Vagina (tissue), 2 donors: ENCODE measurements around the gene GGCT. TPM values are rescaled to one million over a fixed set of nuclear protein-coding genes. Genes with fewer than 3 reads are reported as not detected.
"Not testable (repeated sequence)": the region's sequence is repeated elsewhere in the genome, so short reads cannot be mapped to it uniquely, and the experiment has no call there.

Experiments
- DNase-seq, 2 donors: peaks; one replicate each; pipeline ENCODE4 v3.0.0-alpha.2; 2017; ENCODE audit errors: extremely low spot score in 2 of 2
- H3K27ac ChIP-seq: fragments of 200-600 bp; sonication (generic); one replicate; pipeline ENCODE4 v1.5.1; 2019
- H3K27me3 ChIP-seq: fragments of 200-600 bp; sonication (generic); one replicate; pipeline ENCODE4 v1.5.1; 2019
- H3K36me3 ChIP-seq, 2 donors: fragments of 200-600 bp; sonication (generic); one replicate each; pipeline ENCODE4 v1.5.1; 2017 to 2019
- H3K4me1 ChIP-seq: fragments of 200-600 bp; sonication (generic); one replicate; pipeline ENCODE4 v1.5.1; 2019
- H3K4me3 ChIP-seq, 2 donors: fragments of 200-600 bp; sonication (generic); 1 replicate in 1 of 2; 2 replicates in 1 of 2; pipeline ENCODE4 v1.5.1; 2016 to 2019
- H3K9me3 ChIP-seq: fragments of 200-600 bp; sonication (generic); one replicate; pipeline ENCODE4 v1.5.1; 2019
- CTCF ChIP-seq, 3 experiments: fragments of 450-650 bp in 2 of 3; fragments of 200-600 bp in 1 of 3; sonication (generic) in 1 of 3; IDR thresholded peaks; one replicate each; pipeline ENCODE4 v1.5.1; 2017 to 2019; ENCODE audit warnings: antibody characterized with exemption in 3 of 3, mild to moderate bottlenecking in 2 of 3, moderate library complexity in 2 of 3
- POLR2A ChIP-seq, 2 donors: fragments of 450-650 bp; IDR thresholded peaks; one replicate each; pipeline ENCODE4 v1.6.1; 2017; ENCODE audit warnings: antibody characterized with exemption in 2 of 2, mild to moderate bottlenecking in 2 of 2, moderate library complexity in 2 of 2
- POLR2AphosphoS5 ChIP-seq, 2 donors: sonication (generic); formaldehyde crosslinking; IDR thresholded peaks; one replicate each; pipeline ENCODE4 v1.9.0; 2017; ENCODE audit warnings: antibody characterized with exemption in 2 of 2, mild to moderate bottlenecking in 2 of 2, low read depth in 1 of 2; ENCODE audit not compliant: insufficient read depth in 1 of 2
- intact Hi-C: fragments of 100-400 bp; cut with DNase I; formaldehyde crosslinking; loops from one replicate; pipeline ENCODE4 v1.15.1; 2023
- total RNA-seq: library from RNA; depleted of rRNA; stranded (reverse); fragments of >200 nt; gene quantifications from one replicate; pipeline ENCODE4 v1.2.3, GENCODE V29; 2016

GGCT gene
- total RNA-seq, 1 donor from 2014 or later: 21.6 TPM

DNA sequence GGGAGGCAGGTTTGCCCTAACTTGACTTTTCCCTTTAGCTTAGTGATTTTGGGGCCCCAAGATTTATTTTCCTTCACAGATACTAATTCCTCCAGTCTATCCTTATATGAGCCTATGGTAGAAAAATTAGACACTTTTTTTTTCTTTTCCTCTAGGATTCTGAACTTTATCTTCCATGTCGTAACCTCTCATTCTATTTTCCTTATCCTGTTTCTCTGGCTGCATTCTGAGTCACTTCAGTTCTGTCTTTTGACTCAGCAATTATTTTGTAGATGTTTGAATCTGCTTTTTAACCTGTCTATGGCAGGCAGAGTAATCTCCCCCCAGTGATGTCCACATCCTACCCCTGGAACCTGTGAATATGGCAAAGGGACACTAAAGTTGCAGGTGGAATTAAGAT, 19.0 kb downstream of the GGCT start:
- Histone ChIP-seq H3K36me3 (no peaks in the 10 kb centered on the region), H3K4me3 (no peak overlapping the region), H3K9me3 (no peaks in the 10 kb centered on the region), H3K27me3 (no peaks in the 10 kb centered on the region), H3K4me1 (no peaks in the 10 kb centered on the region), H3K27ac (no peak overlapping the region)
- no peak for DNase-seq
- intact Hi-C loops: no loop called here
- TF ChIP-seq POLR2AphosphoS5 (IDR thresholded peaks at IDR 0.05; ENCODE audit: insufficient read depth in 1 of 2, low read depth in 1 of 2) (no peak), CTCF (IDR thresholded peaks at IDR 0.05) (no peak), POLR2A (IDR thresholded peaks at IDR 0.05) (no peak)

- intact Hi-C loops, H3K36me3 ChIP-seq, H3K27ac ChIP-seq, H3K4me3 ChIP-seq, H3K27me3 ChIP-seq, DNase-seq, H3K9me3 ChIP-seq: not testable (repeated sequence)
- peaks cover 28% of the 10 kb centered on the region for H3K4me1 ChIP-seq
Observed at GRCh38 chr7:30481416-30481815, 23.2 kb downstream of the GGCT start.

DNA sequence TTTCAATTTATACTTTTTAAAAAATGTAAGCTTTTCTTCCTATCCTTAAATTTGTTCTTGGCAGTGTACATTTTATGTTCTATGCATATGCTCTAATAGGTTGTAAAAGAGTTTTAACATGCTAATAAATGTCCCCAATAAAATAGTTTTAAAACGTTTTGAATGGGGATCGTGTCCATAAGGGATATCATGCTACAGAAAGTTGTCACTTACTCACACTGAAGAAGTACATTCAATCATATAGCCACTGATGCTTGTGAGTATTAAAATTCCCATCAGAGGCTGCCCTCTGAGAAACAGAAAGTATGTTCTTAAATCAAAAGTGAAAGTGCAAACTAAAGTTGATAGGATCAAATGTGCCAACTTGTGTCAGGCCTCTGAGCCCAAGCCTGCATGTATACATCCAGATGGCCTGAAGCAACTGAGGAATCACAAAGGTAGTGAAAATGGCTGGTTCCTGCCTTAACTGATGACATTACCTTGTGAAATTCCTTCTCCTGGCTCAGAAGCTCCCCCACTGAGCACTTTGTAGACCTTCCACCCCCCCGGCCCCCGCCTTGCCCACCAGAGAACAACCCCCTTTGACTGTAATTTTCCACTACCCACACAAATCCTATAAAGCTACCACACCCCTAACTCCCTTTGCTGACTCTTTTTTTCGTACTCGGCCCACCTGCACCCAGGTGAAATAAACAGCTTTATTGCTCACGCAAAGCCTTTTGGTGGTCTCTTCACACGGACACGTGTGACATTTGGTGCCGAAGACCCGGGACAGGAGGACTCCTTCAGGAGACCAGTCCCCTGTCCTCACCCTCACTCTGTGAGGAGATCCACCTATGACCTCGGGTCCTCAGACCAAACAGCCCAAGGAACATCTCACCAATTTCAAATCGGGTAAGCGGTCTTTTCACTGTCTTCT, 25.2 kb downstream of the GGCT start:
- Histone ChIP-seq H3K9me3 (no peaks in the 10 kb centered on the region), H3K4me3 (peak overlapping the region; percentile 57 to 66), H3K4me1 (peaks cover 39% of the 10 kb centered on the region), H3K27me3 (no peaks in the 10 kb centered on the region), H3K27ac (peak overlapping the region; percentile 86), H3K36me3 (no peaks in the 10 kb centered on the region)
- no peak for DNase-seq
- intact Hi-C loops: no loop called here
- TF ChIP-seq POLR2A (IDR thresholded peaks at IDR 0.05) (no peak), POLR2AphosphoS5 (IDR thresholded peaks at IDR 0.05; ENCODE audit: insufficient read depth in 1 of 2, low read depth in 1 of 2) (peak in 1 of 2 donors; percentile 25), CTCF (IDR thresholded peaks at IDR 0.05) (no peak)

- Histone ChIP-seq H3K9me3 (no peaks in the 10 kb centered on the region), H3K27ac (peak within 1 kb of the TSS; percentile 86), H3K36me3 (no peaks in the 10 kb centered on the region), H3K4me3 (peak within 1 kb of the TSS; percentile 57 to 66), H3K27me3 (no peaks in the 10 kb centered on the region), H3K4me1 (peaks cover 44% of the 10 kb centered on the region)
- TF ChIP-seq CTCF (IDR thresholded peaks at IDR 0.05) (no peak), POLR2AphosphoS5 (IDR thresholded peaks at IDR 0.05; ENCODE audit: insufficient read depth in 1 of 2, low read depth in 1 of 2) (peak in 1 of 2 donors; percentile 82), POLR2A (IDR thresholded peaks at IDR 0.05) (peak in 1 of 2 donors; percentile 35)
- intact Hi-C loops: no loop called here
- DNase-seq: no peak
Observed at GRCh38 chr7:30478349-30479201, 26.1 kb downstream of the GGCT start, which contains the start of gene NOD1. Gene NOD1, minus strand, starts transcription at chr7:30478784. Its CDS starts 21,863 bp downstream, at chr7:30456921.

- TF ChIP-seq POLR2A (IDR thresholded peaks at IDR 0.05) (no peak), CTCF (IDR thresholded peaks at IDR 0.05) (no peak), POLR2AphosphoS5 (IDR thresholded peaks at IDR 0.05; ENCODE audit: insufficient read depth in 1 of 2, low read depth in 1 of 2) (no peak)
- Histone ChIP-seq H3K4me3 (no peak overlapping the region), H3K36me3 (no peaks in the 10 kb centered on the region), H3K27me3 (no peaks in the 10 kb centered on the region), H3K4me1 (peaks cover 63% of the 10 kb centered on the region), H3K27ac (no peak overlapping the region), H3K9me3 (no peaks in the 10 kb centered on the region)
- intact Hi-C loops: no loop called here
- DNase-seq: no peak
Observed at GRCh38 chr7:30476459-30477145, 28.0 kb downstream of the GGCT start.
